CD4-positive, alpha-beta T cell treated with Interleukin-12 subunit alpha and Interleukin-12 subunit beta, for 1 hour (primary cell): ENCODE data around the gene SASH1.

Experiments
- DNase-seq: peaks from one replicate; pipeline ENCODE4 v3.0.0-alpha.2; 2020

SASH1 gene

GRCh38 chr6:148406579-148407371, 64.1 kb downstream of the SASH1 start:
- no peak for DNase-seq

GRCh38 chr6:148407372-148407771, 64.7 kb downstream of the SASH1 start:
- no peak for DNase-seq

GRCh38 chr6:148413321-148414091, 70.9 kb downstream of the SASH1 start:
- no peak for DNase-seq

GRCh38 chr6:148414092-148414489, 71.5 kb downstream of the SASH1 start:
- no peak for DNase-seq

GRCh38 chr6:148414836-148415235, 72.2 kb downstream of the SASH1 start:
- no peak for DNase-seq

- DNase-seq, result no peak
Measured at GRCh38 chr6:148415511-148416260, 73.0 kb downstream of the SASH1 start.

GRCh38 chr6:148416330-148416965, 73.8 kb downstream of the SASH1 start:
- no peak for DNase-seq

GRCh38 chr6:148417045-148417444, 74.4 kb downstream of the SASH1 start:
- no peak for DNase-seq

GRCh38 chr6:148419430-148419829, 76.8 kb downstream of the SASH1 start:
- DNase-seq, result no peak

GRCh38 chr6:148422085-148422484, 79.4 kb downstream of the SASH1 start:
- DNase-seq, result no peak

- no peak for DNase-seq
Measured at GRCh38 chr6:148423133-148423532, 80.5 kb downstream of the SASH1 start.

- no peak for DNase-seq
Measured at GRCh38 chr6:148423601-148424270, 81.1 kb downstream of the SASH1 start.

GRCh38 chr6:148425443-148425842, 82.8 kb downstream of the SASH1 start:
- no peak for DNase-seq

GRCh38 chr6:148426317-148426977, 83.8 kb downstream of the SASH1 start:
- DNase-seq, result no peak

- DNase-seq, result no peak
Measured at GRCh38 chr6:148427333-148427732, 84.7 kb downstream of the SASH1 start.

- no peak for DNase-seq
Measured at GRCh38 chr6:148429423-148429822, 86.8 kb downstream of the SASH1 start.

- DNase-seq, result no peak
Measured at GRCh38 chr6:148430897-148431296, 88.3 kb downstream of the SASH1 start.

- DNase-seq, result no peak
Measured at GRCh38 chr6:148431413-148431812, 88.8 kb downstream of the SASH1 start.

- DNase-seq, result no peak
Measured at GRCh38 chr6:148431840-148432239, 89.2 kb downstream of the SASH1 start.

GRCh38 chr6:148432462-148433195, 90.0 kb downstream of the SASH1 start:
- DNase-seq, result no peak

- DNase-seq, result no peak
Measured at GRCh38 chr6:148435386-148435785, 92.7 kb downstream of the SASH1 start.
